ENCODE measurements around the gene FURIN. TPM values are rescaled to one million over a fixed set of nuclear protein-coding genes. Genes with fewer than 3 reads are reported as not detected.
"Not testable (repeated sequence)": the region's sequence is repeated elsewhere in the genome, so short reads cannot be mapped to it uniquely, and the experiment has no call there.

The FURIN gene
- 10 to 100 TPM; 44.3 to 73.3 (median 57.5) TPM for polyA plus RNA-seq (ENCODE audit: insufficient read depth in 1 of 5, insufficient read length in 5 of 5, low replicate concordance in 1 of 5)
- long read RNA-seq, donor 1, full-length matches to known transcripts = 8 of 90 reads
- long read RNA-seq, donor 1, partial matches to known transcripts = 82 of 90 reads
- long read RNA-seq, donor 1, other reads (novel, unspliced or antisense) = 0 of 90 reads
- long read RNA-seq, donor 2, full-length matches to known transcripts = 4 of 4 reads
- long read RNA-seq, donor 2, partial matches to known transcripts = 0 of 4 reads
- long read RNA-seq, donor 2, other reads (novel, unspliced or antisense) = 0 of 4 reads
- long read RNA-seq, donor 3, full-length matches to known transcripts = 1 of 1 reads
- long read RNA-seq, donor 3, partial matches to known transcripts = 0 of 1 reads
- long read RNA-seq, donor 3, other reads (novel, unspliced or antisense) = 0 of 1 reads
- long read RNA-seq, donor 4, partial matches to known transcripts = 17 of 17 reads
- long read RNA-seq, donor 4, other reads (novel, unspliced or antisense) = 0 of 17 reads
- long read RNA-seq, donor 5, full-length matches to known transcripts = 2 of 15 reads
- long read RNA-seq, donor 5, partial matches to known transcripts = 13 of 15 reads
- long read RNA-seq, donor 5, other reads (novel, unspliced or antisense) = 0 of 15 reads
- long read RNA-seq, donor 6, full-length matches to known transcripts = 9 of 14 reads
- long read RNA-seq, donor 6, partial matches to known transcripts = 5 of 14 reads
- long read RNA-seq, donor 6, other reads (novel, unspliced or antisense) = 0 of 14 reads
- long read RNA-seq, donor 7, full-length matches to known transcripts = 7 of 7 reads
- long read RNA-seq, donor 7, partial matches to known transcripts = 0 of 7 reads
- long read RNA-seq, donor 7, other reads (novel, unspliced or antisense) = 0 of 7 reads
- long read RNA-seq, donor 8, full-length matches to known transcripts = 1 of 1 reads
- long read RNA-seq, donor 8, partial matches to known transcripts = 0 of 1 reads
- long read RNA-seq, donor 8, other reads (novel, unspliced or antisense) = 0 of 1 reads

DNA sequence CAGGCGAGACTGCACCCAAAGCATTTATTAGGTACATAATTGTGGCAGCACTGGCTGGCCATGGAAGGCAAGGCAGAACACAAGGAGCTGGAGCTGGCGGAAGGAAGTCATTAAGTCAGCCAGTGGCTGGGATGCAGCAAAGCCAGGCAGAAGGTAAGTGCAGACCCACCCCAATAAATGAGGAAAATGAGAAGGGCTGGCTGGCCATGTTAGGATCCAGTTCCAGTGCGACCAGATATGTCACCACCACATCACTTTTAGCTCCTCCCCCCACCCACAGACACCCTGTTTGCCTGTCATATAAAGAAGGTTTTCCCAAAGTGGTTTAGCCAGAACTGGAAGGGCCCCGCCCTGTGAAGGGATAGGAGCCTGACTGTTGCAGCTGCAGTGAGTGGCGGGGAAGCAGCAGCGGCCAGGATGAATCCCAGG, at the start of gene FURIN:
FURIN (plus strand) TSS at position 328 of the 429 bp plus-strand sequence. CDS start 7,153 bp downstream, outside the sequence.
- no peak for DNase-seq

- no peak for DNase-seq
Observed at GRCh38 chr15:90819390-90819789, 49.0 kb upstream of the FURIN start.

DNA sequence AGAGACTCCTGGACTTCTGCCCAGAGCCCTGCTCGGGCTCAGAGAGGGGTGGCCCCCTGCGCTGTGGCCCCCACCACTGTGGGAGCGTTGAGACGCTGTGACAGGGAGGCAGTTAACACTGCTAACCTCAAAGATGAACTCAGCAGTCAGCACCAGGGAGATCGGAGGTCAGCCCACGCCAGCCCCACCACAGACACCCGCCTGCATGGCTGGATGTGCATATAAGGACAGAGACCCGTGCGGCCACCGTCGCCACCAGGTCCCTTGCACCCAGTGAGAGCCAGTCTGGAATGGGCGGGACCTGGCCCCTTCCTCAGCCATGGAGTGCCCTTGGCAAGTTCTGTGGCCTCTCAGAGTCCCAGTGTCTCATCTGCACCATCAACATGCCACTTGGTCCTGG, 48.5 kb upstream of the FURIN start:
- no peak for DNase-seq

GRCh38 chr15:90820481-90820880, 47.9 kb upstream of the FURIN start:
- DNase-seq = no peak

DNA sequence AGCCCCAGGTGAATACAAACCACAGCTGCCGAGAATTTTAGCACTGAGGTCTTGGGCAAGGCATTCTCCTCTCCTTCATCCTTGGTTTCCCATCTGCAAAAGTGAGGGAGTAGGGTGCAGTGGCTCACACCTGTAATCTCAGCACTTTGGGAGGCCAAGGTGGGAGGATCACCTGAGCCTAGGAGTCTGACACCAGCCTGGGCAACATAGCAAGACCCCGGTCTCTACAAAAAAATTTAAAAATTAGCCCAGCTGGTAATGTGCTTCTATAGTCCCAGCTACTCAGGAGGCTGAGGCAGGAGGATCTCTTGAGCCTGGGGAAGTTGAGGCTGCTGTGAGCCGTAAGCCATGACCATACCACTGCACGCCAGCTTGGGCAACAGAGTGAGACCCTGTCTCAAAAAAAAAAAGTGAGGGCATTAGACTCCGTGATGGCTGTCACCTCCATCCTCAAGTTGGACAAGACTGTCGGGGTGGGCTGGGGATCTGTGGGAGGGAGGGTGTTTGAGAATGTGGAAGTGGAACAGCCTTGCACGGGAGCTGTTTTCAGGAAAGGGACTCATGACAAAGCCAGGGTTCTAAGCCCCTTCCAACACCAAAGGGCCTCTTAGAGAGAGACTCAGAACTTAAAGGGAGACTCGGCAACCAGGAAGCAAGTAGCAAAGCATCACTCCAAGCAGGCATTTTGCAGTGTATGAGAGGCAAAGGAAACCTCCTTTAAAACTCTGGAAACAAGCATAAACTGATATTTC, 46.0 kb upstream of the FURIN start:
- no peak for DNase-seq

DNA sequence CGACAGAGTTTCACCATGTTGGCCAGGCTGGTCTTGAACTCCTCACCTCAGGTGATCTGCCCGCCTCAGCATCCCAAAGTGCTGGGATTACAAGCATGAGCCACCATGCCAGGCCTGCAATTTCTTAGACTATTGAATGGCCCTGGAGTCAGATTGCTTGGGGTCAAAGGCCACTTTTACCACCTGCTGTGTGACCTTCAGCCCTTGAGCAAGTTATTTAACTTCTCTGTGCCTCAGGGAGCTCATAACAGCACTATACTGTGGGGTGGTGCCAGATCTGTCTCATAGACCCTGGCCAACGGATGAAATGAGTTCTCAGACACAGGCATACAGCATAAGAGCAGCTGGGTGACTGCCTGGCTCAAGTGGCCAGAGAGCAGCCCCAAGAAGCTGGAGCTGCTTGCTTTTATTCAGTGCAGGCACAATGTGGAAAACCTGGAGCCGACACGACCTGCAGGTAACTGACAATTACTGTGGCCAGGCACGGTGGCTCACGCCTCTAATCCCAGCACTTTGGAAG, 44.9 kb upstream of the FURIN start:
- DNase-seq = no peak

GRCh38 chr15:90825115-90825899, 43.1 kb upstream of the FURIN start:
- DNase-seq = not testable (repeated sequence)

GRCh38 chr15:90826206-90826885, 42.0 kb upstream of the FURIN start:
- DNase-seq = not testable (repeated sequence)

DNA sequence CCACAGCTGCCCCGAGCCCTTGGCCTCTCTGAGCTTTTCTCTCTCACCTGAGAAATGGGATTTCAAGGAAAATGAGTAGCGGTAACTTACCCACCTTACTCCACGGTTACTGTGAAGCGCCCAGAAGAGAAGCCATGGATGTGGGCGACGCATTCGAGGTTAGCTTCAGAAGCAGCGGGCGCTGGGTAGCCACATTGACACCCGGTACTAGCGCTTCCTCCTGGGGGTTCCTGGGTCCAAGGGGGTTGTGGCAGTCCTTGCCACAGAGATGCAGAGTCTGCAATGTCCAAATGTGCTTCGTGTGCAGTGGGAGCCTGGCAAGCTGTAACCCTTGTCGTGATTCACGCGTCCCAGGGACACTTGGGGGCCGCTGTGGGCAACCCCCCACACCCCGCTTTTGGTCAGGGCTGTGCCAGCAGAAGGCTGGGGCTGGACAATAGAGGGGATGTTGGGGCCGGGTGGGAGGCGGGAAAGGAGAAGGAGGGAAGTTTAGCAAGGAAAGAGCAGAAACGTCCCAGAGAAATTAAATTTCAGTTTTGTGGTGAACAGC, 41.4 kb upstream of the FURIN start:
- no peak for DNase-seq

GRCh38 chr15:90828111-90828510, 40.3 kb upstream of the FURIN start:
- no peak for DNase-seq

DNA sequence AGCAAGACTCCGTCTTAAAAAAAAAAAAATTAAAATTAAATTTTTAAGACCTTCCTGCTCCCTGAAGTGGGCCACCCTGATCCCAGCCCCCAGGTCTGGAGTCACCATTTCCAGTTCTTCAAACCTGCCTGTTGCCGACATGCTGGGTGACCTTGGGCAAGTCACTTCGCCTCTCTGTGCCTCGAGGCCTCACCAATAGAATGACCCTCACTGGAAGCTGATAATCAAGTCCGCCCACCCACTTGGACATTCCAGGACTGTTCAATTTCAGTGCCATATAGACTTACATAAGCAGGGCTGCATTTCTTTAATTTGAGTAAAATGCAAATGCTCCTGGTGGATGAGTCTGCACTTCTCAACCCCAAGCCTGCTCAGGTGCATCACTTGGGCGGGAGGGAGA, 39.3 kb upstream of the FURIN start:
- DNase-seq = no peak

GRCh38 chr15:90829942-90830440, 38.4 kb upstream of the FURIN start:
- DNase-seq = no peak

DNA sequence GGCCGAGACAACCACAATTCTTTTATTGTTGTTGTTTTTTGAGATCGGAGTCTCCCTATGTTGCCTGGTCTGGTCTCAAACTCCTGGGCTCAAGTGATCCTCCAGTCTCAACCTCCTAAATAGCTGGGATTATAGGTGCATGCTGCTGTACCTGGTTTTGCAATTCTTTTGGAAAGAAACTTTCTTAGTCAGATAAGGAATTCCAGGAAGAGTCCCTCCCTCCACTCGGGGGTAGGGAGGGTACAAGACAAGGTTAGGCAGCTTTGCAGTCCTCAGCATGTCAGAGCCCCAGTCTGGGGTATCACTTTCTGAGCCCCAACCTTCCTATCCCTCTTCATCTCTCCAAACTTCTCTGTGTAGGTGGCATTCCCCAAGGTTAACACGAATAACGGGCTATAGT, 33.8 kb upstream of the FURIN start:
- DNase-seq = no peak

- no peak for DNase-seq
Observed at GRCh38 chr15:90836296-90836871, 32.0 kb upstream of the FURIN start.

GRCh38 chr15:90837094-90837493, 31.3 kb upstream of the FURIN start:
- DNase-seq = no peak

DNA sequence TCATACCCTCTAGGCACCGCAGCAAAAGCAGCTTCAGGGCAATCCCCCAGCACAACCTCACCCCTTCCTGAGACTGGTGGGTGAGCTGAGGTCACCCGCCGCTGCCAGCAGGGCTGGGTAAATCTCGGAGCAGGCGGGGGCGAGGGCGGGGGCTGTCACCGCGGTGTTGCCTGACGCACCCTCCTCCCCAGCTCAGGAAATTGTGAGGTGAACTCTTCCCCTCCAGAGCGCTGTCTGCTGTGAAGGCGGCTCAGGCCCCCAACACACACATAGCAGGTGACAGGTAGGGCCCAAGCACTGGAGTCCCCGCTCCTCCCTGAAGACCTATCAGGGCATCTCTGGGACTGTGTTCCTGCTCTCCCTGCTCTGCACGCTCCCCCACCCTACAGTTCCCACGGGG, 30.2 kb upstream of the FURIN start:
- no peak for DNase-seq

GRCh38 chr15:90838544-90838943, 29.8 kb upstream of the FURIN start:
- no peak for DNase-seq

DNA sequence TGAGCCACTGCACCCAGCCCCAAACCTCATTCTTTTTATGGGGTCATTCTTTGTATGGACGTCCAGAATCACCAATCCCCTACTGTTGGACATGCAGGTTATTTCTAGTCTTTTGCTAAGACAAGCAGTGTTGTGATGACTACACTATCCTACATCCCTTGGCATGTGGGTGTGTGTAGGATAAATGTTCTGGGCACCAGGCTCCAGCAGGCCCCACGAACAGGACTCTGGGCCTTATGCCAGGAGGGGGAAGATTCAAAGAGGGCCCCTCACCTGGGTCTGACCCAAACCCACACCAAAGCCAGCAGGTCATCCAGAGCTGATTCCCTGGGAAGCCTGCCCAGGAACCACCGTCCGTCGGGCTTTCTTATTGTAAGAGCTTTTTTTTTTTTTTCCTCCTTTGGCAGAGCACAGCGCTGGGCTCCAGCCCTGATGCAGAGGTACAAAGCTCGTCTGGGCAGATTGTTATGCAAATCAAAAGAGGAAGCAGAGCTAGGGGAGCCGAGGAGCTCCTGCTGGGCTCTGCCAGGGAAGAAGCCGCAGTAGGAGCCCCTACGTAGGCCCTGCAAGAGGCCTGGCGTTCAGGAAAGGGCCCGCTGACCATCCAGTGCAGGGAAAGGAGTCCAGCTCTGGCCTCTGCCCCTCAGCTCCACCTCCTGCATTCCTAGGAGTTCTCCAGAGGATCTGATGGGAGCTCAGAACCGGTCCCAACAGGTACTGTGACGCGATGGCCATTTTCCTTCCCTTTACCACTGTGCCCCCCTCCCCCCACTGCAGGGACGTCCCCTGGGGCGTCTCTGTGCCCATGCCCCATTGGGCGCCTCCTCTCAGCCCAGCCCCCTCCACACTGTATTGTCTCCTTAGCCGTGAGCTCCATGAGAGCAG, 29.0 kb upstream of the FURIN start:
- no peak for DNase-seq
